CD4-positive, alpha-beta T cell treated with Interleukin-4 for 1 hour (primary cell): ENCODE results near the gene KDM2B.

Experiments
- DNase-seq, 2 donors: peaks; one replicate each; pipeline ENCODE4 v3.0.0-alpha.2; 2020 to 2022

Gene KDM2B

DNA sequence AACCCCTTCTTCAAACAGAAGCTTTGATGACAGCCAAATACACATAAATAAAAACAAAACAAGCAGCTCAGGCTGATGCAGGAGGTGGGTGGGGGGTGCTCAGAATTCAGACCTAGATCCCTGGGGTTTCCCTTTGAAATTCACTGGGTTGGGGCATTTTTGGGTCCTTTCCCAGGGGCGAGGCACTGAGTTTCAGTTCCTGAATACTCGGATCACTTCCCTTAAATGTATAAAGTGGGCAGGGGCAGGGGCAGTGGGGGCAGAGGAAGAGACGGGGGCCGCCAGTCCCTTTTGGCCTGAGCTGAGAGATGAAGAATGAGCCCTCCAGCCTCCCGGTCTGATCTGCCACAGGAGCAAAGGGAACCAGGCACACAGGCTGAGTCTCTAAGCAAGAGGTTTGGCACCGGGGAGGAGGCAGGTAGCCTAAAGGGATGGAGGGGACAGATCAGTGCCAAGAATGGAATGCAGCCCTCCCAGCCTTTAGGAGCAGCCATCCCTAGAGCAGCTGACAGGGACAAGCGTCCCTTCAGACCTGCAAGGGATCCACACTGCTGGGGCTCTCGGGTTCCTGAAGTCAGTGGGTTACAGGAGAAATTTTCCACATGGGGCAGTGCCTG lies 20.3 kb downstream of the KDM2B start:
- DNase-seq, result peak; percentile 24 to 77

DNA sequence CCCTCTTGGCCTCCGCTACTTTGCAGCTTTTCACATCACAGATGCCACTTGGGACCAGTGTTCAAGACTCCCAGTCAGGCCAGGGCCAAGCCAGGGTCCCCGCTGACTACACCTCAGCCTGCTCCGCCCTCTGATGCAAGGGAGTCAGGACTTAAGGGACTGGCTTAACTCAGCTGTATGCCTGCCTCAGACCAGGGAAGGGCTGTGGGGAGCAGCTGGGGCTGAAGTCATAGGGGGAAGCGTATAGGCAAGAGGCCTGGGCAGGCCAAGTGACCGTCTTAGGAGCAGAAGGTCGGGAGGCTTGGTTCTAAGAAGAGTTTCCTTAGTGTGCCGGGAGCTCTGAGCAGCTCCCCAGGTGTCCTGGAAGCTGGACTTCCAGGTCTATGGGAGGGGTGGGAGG lies 21.9 kb downstream of the KDM2B start:
- no peak for DNase-seq

DNA sequence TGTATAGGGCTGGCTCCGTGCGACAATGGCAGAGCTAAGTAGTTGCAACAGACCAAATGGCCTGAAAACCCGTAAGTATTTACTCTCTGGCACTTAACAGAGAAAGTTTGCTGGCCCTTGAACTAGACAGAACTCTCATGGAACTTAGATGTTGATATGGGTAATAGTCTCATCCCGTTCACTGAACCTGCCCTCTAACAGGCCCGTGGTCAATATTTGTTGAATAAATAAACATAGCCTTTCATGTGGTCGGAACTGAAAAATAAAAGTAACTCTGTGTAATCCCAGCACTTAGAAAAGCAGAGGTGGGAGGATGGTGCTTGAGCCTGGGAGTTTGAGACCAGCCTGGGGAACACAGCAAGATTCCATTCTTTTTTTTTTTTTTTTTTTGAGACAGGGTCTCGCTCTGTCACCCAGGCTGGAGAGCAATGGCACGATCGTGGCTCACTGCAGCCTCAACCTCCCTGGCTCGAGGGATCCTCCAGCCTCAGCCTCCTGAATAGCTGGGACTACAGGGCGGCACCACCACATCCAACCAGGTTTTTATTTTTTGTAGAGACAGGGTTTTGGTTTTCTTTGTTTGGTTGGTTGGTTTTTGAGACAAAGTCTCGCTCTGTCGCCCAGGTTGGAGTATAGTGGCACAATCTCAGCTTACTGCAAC lies 29.7 kb downstream of the KDM2B start:
- no peak for DNase-seq

DNA sequence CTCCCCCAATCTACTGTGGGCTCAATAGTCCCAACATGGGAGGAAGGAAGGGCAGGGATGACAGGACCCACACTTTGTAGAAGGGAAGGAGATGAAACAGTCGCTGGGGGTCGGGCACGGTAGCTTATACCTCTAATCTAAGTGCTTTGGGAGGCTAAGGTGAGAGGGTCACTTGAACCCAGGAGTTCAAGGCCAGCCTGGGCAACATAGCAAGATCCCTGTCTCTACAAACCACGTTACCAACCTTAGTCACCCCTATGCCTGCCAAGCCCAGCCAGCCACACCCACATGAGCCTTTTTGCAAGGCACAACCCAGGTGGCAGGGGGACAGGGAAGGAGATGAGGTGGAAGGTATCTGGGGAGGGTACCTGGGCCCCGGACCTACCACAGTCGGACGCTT lies 31.7 kb downstream of the KDM2B start:
- no peak for DNase-seq

DNA sequence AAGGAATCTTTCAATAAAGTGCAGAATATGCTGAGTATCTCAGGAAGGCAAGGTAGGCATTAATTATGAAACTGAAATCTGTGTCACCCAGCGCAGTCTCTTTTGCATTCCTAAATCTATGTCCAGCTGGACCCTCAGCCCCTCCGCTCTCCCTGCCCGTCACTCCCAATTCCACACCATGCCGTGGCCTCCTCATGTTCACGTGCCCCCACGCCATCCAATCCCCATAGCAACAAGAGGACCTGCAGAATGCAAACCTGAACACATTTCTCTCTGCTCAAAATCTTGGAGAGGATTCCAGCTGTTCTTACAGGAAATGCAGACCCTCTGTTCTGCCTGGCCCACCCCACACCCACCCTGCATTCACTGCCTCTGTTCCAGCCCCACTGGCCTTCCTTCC lies 35.3 kb downstream of the KDM2B start:
- DNase-seq, result no peak

DNA sequence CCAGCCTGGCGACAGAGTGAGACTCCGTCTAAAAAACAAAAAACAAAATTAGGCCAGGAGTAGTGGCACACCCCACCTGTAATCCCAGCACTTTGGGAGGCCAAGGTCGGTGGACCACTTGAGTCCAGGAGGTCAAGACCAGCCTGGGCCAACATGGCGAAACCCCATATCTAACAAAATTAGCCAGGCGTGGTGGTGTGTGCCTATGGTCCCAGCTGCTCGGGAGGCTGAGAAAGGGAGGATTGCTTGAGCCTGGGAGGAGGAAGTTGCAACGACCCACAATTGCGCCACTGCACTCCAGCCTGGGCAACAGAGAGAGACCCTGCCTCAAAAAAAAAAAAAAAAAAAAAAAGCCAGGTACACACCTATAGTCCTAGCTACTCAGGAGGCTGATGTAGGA lies 37.0 kb downstream of the KDM2B start:
- no peak for DNase-seq

DNA sequence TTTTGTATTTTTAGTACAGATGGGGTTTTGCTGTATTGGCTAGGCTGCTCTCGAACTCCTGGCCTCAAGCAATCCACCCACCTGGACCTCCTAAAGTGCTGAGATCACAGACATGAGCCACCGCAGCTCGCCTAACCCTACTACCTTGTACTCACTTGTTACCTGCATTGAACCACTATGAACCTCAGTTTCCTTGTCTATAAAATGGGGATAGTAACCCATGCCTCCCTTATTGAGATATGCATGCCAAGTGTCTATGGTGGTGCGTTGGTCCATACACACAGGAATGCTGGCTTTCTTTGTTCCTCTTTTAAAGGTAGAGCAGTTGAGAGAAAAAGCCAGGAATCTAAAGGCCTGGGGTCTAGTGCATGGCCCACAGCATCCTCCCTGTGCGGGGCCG lies 40.9 kb downstream of the KDM2B start:
- DNase-seq, result no peak

DNA sequence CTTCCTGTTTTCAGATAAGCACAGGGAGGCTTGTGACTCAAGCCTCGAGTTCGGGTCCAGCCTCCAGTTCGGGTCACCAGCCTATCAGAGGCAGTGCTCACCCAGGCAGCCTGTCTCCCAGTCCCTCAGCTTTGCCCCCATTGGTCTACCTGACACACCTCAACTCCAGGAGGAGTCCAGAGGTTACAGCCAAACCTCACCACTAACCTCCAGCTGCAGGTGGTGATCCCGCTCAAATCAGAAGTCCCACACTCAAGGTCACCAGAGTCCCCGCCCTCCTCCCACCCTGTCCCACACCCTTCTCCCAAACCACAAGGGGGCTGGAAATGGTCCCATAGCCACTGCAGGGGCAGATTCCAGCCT lies 42.1 kb downstream of the KDM2B start:
- no peak for DNase-seq

DNA sequence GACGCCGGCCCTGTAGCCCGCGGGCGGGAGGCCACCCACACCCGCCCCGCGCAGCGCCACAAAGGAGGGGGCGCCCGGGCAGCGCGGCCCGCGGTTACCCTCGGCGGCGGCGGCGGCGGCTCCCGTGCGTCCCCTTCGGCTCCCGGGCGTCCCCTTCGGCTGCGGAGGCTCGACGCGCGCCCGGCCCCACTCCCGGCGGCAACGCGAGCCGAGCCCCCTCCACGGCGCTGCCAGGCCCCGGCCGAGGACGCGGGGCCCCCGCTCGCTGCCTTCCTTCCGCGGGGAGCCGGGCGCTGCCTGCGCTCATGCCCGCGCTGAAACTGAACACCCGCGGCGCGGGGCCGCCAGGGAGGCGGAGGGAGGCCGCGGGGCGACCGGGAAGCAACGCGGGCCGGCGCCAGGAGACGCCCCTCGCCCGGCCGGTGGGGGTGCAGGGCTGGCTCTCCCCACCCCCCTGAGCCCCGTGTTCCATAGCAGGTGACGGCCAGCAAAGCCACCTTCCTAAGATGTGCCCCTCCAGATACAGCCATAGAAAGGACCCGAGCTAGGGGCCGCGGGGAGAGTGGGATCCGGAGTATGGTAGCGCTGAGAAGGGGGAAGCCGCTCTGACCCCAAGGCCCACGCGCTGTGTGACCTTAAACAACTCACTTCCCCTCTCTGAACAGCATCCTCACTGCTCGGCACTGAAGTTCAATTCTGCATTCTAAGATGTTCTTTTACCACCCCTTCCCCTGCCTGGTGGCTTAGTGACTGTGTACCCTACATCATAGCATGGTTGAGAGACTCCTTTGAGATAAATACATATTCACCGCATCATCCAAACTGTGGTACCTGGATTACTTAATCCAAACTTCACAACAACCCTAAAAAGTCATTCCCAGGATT lies 42.8 kb downstream of the KDM2B start:
- no peak for DNase-seq

DNA sequence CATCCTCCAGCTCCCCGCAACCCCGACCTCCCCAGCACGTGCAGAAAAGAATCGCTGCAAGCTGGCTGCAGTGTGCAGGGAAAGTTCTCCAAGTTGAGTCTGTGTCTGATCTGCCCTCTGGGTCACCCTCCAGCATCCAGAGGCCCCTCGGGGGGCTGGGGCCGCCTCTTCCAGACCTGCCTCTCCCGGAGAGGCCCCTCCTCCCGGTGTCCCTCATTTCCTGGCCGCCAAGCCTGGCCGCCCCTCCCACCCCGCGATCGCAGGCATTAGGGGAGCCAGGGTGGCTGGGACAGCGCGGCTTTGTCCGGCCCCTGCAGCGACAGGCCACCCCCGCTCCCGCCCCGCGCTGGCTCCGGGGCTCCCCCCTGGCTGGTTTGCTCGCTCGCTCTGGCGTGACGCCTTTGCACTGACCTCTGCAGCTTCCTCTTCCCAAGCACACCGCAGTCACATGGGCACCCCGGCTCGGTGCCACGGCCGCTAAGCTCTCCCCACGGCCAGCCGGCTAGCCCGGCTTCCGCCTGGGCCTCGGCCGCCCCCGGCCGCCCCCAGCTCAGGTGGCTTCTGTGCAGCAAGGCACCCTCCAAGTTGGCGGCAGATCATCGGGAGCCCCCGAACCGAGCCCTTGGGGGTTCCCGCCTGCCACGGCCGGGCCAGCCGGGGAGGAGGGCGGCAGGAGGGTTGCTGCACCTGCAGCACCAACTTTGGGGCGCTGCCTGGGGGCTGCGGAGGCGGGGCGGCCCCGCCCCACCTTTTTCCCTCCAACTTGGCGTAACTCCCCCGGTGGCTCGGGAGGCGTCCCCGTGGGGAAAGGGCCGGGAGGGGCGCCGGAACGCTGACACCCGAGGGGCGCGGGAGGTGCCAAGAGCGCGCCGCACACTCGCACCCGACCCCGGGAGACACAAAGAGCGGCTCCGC lies 43.7 kb downstream of the KDM2B start:
- peak; percentile 68 to 79 for DNase-seq

DNA sequence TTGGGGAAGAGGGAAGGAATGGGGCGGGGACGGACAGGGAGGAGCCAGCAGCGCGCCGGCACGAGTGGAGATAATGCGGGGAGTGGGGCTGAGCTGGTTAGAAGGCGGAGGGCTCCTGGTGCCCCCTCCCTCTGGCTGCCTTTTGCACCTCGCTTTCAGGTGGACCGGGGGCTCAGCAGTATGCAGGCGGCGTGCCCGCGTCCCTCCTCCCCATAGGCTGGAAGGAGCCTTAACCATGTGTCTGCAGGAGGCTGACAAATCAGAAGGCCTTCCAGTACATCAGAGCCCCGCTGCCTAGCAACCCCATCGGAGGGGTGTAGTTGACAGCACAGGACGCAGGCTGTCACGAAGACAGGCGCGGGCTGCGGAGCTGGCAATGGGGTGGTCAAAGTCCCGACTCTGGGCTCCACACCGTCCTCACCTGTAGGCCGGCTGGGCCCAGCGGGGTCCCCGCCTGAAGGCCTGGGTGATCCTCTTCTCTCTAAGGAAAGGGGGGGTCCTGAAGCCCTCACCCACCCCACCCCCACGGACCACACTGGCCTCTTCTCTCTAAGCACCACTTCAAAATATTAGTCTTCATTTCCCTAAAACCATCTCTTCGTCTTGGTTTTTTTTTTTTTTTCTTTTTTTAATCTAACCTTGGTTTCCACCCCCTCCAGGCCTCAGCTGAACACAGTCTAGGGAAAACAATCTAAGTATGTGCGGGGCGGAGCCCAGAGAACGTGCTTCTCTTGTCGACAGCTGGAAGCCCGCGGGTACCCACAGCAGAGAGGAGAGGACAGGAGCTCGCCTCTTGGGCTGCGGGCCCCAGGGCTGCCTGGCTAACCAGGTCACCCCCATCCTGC lies 44.5 kb downstream of the KDM2B start:
- DNase-seq, result peak; percentile 72 to 89

DNA sequence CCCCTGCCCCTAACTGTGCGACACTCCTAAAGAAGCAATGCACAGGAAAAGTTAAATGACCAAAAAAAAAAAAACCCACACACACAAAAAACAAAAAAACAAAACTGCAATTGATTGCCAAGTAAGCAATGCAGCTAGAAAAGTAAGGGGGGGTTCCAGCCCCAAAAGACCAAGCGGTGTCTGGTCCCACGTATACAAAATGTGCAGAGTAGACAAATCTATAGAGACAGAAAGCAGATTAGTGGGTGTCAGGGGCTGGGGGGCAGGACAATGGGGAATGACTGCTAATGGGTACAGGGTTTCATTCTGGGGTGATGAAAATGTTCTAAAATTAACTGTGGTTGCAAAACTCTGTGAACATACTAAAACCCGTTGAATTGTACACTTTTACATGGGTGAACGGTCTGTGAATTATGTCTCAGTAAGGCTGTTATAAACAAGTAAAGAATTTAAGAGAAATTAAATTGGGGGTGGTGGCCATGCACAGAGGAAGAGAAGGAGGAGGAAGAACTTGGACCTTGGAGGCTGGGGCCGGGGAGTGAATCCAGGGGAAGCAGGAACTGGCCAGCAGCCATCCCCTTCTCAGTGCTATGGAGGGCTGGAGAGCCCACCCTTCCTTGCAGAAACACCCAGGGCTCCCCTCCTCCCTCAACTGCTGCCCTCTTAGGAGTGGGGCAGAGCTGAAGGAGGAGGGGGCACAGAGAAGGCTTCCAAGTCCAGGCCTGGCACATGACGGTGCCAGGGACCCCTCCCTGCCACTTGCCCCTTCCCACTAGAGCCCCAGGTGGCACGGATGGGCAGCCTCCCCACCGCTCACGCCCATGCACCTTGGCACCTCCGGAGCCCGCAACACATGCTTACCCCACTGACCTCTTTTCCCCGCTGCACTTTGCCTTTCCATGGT lies 45.4 kb downstream of the KDM2B start:
- DNase-seq, result no peak

DNA sequence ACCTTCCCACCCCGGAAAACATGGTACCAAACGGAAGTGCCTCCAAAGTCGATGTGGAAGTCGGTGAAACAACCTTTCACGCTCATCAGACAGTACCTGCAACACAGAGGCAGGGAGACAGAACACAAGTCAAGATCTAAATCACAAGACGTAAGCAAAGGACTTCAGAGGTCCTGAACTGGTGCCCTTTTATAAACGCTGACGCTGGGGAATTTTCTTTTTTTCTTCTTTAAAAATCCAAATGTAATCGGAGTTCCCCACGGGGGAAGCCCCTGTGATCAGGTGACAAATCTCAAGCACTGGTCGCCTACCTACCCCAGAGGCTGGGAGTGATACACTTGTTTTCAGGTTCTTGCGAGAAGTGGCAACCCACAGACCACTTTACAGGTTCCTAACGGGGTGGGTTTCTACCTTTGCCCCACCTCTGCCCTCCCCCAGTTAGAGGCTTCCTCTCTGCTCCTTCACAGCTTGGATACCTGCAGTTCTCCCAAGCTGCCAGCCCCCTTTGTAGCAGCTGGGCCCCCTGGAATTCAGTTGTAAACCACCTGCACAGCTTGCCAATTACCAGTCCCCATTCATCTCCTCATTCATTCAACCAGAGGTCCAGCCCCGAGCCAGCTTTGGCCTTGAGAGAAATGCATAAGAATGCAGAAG lies 46.2 kb downstream of the KDM2B start:
- DNase-seq, result peak; percentile 85 to 90

DNA sequence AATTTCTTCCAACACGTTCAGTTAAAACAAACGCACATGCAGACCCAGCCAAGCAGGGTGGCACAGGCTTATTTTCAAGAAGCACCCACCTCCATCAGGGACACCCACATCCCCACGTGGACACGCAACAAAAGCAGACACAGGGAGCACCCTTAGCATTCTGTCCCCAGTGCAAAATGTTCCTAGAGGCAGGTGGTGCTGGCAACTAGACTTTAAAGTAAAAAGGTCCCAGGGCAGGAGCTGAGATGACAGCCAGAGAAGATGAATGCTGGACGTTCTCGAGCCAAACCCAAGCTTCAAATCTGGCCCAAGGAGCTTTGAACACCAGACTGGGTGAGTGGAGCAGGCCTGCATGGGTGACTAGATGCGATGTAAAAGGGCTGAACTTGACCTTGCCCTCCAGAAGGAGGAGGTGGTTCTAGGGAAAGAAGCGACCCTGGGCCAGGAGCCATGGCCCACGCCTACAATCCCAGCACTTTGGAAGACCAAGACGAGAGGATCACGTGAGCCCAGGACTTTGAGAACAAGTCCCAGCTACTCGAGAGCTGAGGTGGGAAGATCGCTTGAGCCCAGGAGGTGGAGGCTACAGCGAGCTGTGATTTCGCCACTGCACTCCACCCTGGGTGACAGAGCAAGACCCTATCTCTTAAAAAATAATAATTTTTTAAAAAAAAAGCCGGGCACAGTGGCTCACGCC lies 47.3 kb downstream of the KDM2B start:
- no peak for DNase-seq

DNA sequence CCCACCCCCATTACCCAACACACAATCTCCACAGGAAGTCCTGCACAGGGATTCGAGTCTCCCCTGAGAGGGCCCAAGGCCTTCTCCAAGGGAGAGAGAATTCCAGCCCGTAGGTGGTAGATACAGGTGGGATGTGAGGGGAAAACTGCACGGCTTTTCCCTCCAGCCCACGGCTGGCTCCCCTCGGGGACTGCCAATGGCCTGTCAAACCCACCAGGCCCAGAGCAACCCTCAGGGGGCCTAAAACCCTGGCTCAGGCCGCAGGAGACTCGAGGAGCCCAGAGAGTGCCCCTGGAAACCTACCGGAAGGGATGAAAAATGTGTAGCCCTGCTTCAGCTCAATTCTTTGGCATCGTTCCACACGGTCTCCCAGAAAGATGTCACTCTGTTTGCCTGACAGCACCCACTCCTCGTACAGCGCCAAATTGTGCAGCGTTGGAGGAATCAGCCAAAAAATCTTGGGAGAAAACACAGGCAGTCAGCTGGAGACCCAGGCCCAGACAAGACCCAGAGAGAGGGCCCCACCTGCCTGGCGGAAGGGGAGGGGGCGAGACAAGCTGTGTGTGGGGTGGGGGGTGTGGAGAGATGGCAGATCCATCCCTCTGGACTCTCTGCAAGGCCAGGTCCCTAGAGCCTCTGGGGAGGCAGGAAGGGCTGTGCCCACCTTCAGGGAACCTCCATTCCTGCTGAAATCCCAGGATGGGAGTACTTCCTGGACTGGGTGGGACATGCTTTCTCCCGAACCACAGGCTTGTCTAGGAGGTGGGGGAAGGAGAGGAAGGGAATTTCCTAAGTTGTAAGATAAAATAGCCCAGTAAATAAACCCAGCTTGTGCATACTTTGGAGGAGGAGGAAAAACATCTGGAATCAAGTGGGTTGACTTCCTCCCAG lies 48.1 kb downstream of the KDM2B start:
- DNase-seq, result no peak

DNA sequence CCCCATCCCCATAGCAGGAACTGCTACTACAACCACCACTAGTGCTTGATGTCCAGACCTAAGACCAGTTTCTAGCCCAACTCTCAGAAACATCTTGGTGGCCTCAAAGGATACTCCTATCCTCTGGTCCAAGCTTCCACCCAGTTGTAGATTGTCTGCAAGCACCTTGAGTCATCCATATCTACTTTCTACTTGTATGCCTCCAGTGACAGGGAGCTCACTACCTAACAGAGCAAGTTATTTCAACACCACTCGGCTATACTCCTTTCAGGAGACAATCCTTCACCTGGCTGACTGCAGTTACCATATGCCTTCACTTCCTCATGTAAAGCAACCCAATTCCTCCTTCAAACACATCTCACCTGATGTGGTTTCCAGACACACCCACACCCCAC lies 49.5 kb downstream of the KDM2B start:
- no peak for DNase-seq

DNA sequence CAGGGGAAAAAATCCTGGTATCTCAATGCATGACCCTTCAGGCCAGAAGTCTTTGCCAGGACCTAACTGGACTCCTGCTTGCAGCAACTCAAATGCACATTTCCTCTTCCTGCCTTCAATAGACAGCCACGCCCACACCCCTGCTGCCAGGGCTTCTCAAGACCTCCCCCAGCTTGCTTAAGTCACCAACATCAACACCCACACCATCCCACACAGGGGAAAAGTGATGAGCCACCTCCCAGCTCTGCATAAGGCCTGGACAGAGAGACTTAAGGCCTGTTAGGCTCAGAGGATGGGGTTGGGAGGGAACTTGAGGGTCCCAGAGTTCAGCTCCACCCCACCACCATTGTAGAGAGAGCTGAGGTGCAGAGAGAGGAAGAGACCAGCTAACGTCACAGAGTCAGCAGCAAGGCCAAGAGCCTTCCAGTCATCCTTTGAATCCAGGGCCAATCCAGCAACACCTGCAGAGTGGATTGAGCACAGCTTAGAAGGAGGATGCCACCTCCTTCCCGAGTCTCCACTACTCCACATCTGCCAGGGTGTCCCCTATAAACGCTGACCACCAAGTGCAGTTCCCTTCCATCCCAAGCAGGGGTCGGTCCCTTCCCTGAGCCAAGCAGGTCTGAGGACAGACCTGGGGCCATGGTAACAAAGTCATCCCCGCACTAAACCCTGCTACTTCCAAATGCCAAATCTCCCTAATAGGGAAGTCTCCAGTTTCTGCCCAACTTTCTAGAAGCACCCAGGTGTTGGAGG lies 50.0 kb downstream of the KDM2B start:
- DNase-seq, result peak; percentile 78 to 79

DNA sequence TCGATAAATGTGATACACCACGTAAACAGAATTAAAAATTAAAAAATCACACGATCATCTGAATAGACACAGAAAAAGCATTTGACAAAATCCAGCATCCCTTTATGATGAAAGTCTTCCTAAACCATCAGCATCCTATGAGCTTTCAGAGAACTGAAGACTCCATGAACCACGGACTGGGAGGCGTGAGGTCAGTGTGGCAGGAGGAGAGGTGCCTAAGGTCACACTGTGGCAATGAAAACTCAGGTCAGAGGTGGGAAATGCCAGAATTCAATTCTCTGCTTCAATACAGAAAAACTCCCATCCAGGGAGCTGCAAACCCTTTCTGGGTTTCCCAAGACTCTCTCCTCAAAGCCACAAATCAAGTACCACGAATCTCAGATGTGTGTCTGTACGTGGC lies 51.6 kb downstream of the KDM2B start:
- no peak for DNase-seq
